ENCODE data around the gene PTTG2.

- TF ChIP-seq CTCF (optimal IDR thresholded peaks at IDR 0.05 in 1 of 3, IDR thresholded peaks at IDR 0.05 in 1 of 3, conservative IDR thresholded peaks at IDR 0.05 in 1 of 3; ENCODE audit: extremely low read depth in 1 of 3, insufficient read depth in 2 of 3, low read length in 3 of 3) (no peak), EZH2 (IDR thresholded peaks at IDR 0.05; ENCODE audit: low read length) (no peak)
Measured at GRCh38 chr4:37938208-37938607, 22.0 kb upstream of the PTTG2 start.
